Lower leg skin (tissue), 3 donors: ENCODE results near the gene AP1M1.

Source experiments
- CTCF ChIP-seq, 3 donors: fragments of 450-650 bp; IDR thresholded peaks; one replicate each; pipeline ENCODE4 v1.5.1; 2016; ENCODE audit warnings: antibody characterized with exemption in 3 of 3, mild to moderate bottlenecking in 3 of 3, moderate library complexity in 2 of 3
- POLR2A ChIP-seq, 2 donors: fragments of 450-650 bp; IDR thresholded peaks; one replicate each; pipeline ENCODE4 v1.6.1; 2016 to 2017; ENCODE audit warnings: antibody characterized with exemption in 2 of 2, mild to moderate bottlenecking in 1 of 2, moderate library complexity in 1 of 2

- no peak for TF ChIP-seq CTCF (IDR thresholded peaks at IDR 0.05)
- no peak for TF ChIP-seq POLR2A (IDR thresholded peaks at IDR 0.05)
These were observed 27.8 kb downstream of the AP1M1 start for GRCh38 chr19:16225279-16226183.
